ENCODE measurements around the gene CASZ1. TPM values are rescaled to one million over a fixed set of nuclear protein-coding genes. Genes with fewer than 3 reads are reported as not detected.

Gene CASZ1
- total RNA-seq, 4 donors from 2014 or later = 0.88 to 6.8 (median 1.7) TPM

DNA sequence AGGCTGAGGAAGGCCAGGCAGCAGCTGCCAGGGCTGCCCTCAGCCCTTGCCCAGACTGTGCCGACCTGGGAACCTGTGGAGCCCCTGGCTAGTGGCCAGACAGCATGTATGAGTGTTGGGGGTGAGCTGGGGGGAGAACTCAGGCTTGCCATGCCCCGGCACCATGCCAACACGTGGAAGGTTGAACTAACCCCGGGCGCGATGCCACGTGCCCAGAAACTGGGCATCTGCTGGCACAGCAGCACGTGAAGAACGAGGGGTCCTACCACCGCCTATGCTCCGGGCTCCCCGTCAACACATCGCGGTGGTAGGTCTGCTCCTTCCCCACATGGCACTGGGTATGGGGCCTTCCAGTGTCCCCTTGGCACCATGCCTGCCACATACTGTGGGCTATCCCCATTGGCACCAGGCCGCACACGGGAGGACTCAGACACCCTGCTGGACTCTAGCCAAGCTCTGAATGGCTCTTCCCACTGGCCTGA, 68.7 kb downstream of the CASZ1 start:
- TF ChIP-seq CTCF (IDR thresholded peaks at IDR 0.05; ENCODE audit: low read depth) = no peak

DNA sequence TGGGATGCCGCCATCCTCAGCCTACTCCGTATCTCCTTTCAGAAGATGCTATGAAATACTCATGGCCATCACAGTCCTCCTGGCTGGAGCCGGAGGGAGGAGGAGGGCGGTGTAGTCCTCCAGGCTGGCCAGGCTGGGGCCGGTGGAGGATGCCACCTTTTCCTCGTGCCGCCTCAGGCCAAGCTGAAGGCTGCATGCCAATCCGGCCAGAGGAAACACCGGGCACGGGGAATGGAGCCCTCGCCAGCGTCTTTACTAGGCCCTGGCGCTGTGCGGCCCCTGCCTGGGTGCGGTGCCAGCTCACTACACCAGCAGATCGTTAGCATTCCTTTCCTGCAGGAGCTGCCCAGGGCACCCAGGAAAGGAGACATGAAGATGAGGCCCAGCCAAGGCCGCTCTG, 70.1 kb downstream of the CASZ1 start:
- TF ChIP-seq CTCF (IDR thresholded peaks at IDR 0.05; ENCODE audit: low read depth) = no peak

DNA sequence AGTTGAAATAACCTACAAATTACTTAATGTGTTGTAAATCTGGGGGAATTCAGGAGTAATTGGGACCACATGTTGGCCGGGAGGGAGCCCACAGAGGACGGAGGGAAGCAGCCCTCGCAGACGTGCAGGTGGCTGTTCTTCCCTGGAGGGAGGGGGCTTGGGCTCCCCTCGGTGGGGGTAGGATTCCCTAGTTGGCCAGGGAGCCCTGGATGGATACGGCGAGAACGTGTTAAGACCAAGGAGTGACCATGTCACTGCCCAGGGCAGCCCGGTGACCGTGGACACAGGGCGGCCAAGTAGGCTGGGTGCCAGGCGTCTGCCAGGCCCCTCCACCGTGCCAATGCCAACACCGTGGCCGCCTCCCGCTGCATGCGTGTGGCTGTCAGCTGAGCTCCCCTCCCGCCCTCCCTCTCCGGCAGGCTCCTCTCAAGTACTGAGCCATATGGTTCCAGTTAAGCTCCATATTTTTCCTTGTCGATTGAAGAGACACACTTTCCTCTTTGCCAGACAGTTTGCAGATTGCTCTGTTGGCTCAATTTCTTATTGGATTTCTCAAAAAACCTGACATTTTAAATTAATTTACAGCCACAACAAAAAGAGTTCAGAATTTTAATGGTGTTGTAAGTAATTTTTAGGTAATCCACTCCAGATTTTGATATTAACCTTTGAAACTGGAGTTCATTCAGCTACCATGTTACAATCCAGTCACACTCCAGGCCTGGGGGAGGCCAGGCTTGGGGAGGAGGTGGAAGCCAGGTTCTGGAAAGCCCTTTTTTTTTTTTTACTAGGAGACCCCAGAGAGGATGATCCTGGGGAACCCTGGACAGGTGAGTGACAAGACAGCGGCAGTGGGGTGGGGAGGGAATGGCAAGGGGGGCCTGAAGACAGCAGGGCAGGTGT, 71.2 kb downstream of the CASZ1 start:
- TF ChIP-seq CTCF (IDR thresholded peaks at IDR 0.05; ENCODE audit: low read depth) = no peak

DNA sequence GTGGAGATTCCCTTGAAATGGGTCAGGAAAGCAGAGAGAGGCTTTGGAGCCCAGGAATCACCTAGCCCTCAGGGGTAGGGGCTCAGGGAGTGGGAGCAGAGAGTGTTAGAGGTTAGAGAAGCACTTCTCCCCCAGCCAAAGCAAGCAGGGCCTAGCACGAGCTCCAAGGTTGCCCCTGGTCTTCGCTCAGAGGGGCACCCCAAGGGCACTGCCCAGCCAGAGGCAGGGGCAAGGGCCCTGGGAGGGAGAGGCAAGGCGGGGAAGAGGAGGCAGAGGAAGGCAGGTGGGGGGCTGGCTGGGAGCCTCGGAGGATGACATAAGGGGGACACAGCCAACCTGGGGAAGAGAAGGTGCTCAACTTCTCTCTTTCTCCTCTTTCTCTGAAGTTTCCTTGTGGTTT, 71.9 kb downstream of the CASZ1 start:
- no peak for TF ChIP-seq CTCF (IDR thresholded peaks at IDR 0.05; ENCODE audit: low read depth)

DNA sequence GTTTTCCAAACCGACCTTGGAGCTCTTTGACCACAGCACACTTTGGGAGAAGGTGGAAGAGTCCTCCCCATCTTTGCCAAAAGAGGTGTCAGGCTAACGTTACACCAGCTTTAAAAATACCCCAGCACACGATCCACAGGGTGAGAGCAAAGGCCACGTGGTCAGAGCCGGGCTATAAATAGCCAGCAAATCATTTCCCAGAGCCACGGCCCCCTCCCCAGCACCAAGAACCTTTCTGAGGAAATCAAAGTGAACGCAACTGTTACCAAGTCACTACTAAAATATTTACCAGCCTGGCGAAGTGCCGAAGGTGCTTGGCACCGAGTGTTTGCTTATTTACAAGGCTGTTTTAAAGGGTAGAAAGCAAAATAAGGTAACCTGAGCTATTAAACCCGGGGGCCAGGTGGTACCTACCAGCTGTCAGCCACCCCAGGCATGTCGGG, 72.4 kb downstream of the CASZ1 start:
- TF ChIP-seq CTCF (IDR thresholded peaks at IDR 0.05; ENCODE audit: low read depth) = no peak

DNA sequence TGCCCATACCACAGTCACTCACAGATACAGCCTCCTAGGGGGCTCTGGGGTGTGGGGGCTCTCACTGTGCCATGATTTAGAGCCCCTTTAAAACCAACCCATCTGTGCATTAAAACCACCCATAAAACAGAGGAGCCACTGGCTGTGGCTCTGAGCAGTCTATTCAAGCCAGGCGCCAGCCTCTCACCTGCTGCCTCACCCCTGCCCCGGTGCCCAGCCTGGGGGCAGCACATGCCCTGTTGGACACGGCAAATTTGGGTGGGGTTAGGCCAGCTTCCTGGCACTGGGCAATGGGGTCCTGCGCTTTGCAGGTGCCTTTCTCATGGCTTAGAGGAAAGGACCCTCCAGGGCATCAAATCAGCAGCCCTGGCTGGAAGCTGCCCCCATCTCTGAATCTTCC, 73.1 kb downstream of the CASZ1 start:
- TF ChIP-seq CTCF (IDR thresholded peaks at IDR 0.05; ENCODE audit: low read depth) = no peak

DNA sequence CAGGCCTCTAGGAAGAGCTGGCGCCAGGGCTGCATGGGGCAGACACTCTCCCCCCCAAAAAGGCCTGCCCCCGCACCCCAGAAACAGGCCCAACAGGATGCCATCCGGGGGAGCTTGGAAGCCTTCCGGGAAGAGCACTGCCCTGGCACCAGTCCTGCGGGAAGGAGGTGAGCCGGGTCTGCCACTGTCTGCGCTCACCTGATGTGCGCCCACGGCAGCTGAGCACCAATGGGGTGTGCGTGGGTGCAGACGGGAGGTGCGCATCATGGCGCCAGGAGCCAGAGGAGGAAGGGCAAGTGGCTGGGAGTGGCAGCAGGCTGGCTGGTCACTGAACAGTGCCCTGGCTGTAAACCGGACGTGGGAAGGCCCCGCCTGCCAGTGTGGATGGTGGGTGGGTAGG, 73.6 kb downstream of the CASZ1 start:
- TF ChIP-seq CTCF (IDR thresholded peaks at IDR 0.05; ENCODE audit: low read depth) = no peak
